ENCODE data around the gene EXOC4. TPM values are rescaled to one million over a fixed set of nuclear protein-coding genes. Genes with fewer than 3 reads are reported as not detected.

EXOC4 gene
- 17.7 to 21.2 TPM (median 20.3 TPM) in 5 replicates for total RNA-seq (2022; extraction: Qiagen RNA extraction; ENCODE audit: low read depth)

DNA sequence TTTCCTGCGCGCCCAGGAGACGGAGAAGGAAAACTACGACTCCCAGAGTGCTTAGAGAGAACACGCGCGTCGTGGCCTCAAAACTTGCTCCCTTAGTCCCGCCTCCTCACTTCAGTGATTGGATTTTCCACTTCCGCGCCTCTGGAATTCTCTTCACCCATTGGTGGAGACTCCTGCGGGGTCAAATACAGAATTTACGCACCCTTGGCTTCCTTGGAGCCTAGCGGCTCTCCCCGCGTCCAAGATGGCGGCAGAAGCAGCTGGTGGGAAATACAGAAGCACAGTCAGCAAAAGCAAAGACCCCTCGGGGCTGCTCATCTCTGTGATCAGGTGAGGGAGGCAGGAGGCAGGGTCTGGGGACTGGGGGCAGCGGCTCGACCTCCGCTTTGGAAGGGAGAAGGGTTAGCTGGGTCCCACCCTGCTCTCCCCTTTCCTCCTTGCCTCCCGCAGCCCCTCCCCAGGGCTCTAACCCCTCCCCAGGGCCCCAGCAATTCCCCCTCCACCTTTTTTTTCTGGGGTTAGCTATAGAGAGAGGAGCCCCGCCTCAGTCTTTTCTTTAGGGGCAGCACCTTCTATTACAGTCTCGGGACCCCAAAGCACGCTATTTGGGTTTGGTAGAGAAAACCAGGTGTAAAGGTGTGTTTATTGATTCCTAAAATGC lies at the start of gene EXOC4:
TSS of gene EXOC4 (plus strand) at position 221 of the 661 bp plus-strand sequence.

Other genes starting within 250 kb of the EXOC4 start
- gene CHCHD3, start 171.0 kb upstream of the EXOC4 start, total RNA-seq (2022; extraction: Qiagen RNA extraction; ENCODE audit: low read depth): 74.2 to 85.0 TPM (median 76.2 TPM) in 5 replicates

Measured in A549 treated with GW870086 at 1 μM for 4 hours (cell line).